ENCODE results near the gene KCNH1. TPM values are rescaled to one million over a fixed set of nuclear protein-coding genes. Genes with fewer than 3 reads are reported as not detected.

Gene KCNH1
- total RNA-seq, 1 experiment from 2014 or later = 0.17 TPM

DNA sequence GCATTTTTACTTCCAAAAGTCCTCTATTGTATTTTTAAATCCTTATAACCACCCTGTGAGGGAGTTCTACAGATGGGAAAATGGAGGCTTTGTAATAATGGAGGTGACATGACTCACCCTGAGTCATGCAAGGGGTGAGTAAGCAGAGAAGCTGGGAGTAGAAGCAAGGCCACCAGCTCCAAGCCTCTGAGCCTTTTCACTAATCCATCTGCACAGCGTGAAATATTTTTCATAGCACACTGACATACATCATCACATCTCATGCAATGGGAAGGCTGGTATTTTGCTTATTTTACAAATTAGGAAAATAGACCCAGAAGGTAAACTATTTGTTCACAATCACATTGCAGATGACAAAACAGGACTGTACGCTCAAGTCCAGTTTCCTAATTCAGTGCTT, 96.9 kb downstream of the KCNH1 start (continued):
- TF ChIP-seq, protein P1, sequence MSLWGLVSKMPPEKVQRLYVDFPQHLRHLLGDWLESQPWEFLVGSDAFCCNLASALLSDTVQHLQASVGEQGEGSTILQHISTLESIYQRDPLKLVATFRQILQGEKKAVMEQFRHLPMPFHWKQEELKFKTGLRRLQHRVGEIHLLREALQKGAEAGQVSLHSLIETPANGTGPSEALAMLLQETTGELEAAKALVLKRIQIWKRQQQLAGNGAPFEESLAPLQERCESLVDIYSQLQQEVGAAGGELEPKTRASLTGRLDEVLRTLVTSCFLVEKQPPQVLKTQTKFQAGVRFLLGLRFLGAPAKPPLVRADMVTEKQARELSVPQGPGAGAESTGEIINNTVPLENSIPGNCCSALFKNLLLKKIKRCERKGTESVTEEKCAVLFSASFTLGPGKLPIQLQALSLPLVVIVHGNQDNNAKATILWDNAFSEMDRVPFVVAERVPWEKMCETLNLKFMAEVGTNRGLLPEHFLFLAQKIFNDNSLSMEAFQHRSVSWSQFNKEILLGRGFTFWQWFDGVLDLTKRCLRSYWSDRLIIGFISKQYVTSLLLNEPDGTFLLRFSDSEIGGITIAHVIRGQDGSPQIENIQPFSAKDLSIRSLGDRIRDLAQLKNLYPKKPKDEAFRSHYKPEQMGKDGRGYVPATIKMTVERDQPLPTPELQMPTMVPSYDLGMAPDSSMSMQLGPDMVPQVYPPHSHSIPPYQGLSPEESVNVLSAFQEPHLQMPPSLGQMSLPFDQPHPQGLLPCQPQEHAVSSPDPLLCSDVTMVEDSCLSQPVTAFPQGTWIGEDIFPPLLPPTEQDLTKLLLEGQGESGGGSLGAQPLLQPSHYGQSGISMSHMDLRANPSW (CRISPR knock-in tag; conservative IDR thresholded peaks at IDR 0.05; ENCODE audit: low read depth) = no peak
- TF ChIP-seq, protein P2, sequence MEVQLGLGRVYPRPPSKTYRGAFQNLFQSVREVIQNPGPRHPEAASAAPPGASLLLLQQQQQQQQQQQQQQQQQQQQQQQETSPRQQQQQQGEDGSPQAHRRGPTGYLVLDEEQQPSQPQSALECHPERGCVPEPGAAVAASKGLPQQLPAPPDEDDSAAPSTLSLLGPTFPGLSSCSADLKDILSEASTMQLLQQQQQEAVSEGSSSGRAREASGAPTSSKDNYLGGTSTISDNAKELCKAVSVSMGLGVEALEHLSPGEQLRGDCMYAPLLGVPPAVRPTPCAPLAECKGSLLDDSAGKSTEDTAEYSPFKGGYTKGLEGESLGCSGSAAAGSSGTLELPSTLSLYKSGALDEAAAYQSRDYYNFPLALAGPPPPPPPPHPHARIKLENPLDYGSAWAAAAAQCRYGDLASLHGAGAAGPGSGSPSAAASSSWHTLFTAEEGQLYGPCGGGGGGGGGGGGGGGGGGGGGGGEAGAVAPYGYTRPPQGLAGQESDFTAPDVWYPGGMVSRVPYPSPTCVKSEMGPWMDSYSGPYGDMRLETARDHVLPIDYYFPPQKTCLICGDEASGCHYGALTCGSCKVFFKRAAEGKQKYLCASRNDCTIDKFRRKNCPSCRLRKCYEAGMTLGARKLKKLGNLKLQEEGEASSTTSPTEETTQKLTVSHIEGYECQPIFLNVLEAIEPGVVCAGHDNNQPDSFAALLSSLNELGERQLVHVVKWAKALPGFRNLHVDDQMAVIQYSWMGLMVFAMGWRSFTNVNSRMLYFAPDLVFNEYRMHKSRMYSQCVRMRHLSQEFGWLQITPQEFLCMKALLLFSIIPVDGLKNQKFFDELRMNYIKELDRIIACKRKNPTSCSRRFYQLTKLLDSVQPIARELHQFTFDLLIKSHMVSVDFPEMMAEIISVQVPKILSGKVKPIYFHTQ (CRISPR knock-in tag; IDR thresholded peaks at IDR 0.05) = no peak
- TF ChIP-seq, protein P3, sequence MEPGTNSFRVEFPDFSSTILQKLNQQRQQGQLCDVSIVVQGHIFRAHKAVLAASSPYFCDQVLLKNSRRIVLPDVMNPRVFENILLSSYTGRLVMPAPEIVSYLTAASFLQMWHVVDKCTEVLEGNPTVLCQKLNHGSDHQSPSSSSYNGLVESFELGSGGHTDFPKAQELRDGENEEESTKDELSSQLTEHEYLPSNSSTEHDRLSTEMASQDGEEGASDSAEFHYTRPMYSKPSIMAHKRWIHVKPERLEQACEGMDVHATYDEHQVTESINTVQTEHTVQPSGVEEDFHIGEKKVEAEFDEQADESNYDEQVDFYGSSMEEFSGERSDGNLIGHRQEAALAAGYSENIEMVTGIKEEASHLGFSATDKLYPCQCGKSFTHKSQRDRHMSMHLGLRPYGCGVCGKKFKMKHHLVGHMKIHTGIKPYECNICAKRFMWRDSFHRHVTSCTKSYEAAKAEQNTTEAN (CRISPR knock-in tag; IDR thresholded peaks at IDR 0.05) = no peak
- TF ChIP-seq ZNF416 (CRISPR knock-in tag; IDR thresholded peaks at IDR 0.05) = no peak
- TF ChIP-seq, protein P4, sequence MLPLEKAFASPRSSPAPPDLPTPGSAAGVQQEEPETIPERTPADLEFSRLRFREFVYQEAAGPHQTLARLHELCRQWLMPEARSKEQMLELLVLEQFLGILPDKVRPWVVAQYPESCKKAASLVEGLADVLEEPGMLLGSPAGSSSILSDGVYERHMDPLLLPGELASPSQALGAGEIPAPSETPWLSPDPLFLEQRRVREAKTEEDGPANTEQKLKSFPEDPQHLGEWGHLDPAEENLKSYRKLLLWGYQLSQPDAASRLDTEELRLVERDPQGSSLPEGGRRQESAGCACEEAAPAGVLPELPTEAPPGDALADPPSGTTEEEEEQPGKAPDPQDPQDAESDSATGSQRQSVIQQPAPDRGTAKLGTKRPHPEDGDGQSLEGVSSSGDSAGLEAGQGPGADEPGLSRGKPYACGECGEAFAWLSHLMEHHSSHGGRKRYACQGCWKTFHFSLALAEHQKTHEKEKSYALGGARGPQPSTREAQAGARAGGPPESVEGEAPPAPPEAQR (CRISPR knock-in tag; IDR thresholded peaks at IDR 0.05) = no peak
- TF ChIP-seq FOXK1 (CRISPR knock-in tag; IDR thresholded peaks at IDR 0.05) = no peak

DNA sequence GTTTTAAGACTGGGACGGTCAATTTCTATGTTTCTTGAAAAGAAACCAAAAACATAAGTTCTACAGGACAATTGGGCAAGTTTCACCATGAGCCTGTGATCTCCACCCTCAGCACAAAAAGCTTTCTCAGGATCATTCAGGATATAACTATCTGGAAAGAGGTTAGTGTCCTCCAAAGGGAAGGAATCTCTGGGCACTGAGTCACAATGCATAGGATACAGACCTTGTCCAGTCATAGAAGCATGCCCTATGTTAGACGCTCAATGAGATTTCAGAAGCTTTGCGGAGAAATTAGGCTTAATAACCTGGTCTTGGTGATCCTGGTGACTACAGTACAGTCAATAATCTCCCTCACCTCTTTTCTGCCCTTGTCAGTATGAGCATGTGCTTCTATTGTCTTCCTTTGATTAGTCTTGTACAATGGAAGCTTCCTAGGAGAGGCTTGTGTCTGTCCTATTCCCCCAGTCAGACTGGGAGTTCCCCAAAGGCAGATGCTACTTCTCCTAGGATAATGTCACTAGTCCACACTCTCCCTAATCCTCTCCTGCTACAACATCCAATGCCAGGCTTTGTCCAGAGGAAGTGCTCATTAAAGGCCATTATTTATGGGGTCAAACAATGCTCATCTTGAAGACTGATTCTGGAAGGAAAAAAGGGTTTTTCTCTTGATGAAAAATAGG, 97.4 kb downstream of the KCNH1 start:
- ChIA-PET POLR2A (interaction anchor here (0.8 kb wide), 1 partner anchor 20 kb away, joined by 6 read pairs; no protein-coding TSS in a partner anchor), CTCF (no interaction called here)
- ATAC-seq = no peak
- Mint-ChIP-seq H3K9me3 (peaks cover 13% of the 10 kb centered on the region), H3K4me1 (no peaks in the 10 kb centered on the region), H3K27ac (no peak overlapping the region), H3K4me3 (no peak overlapping the region), H3K27me3 (ENCODE audit: low read depth) (no peaks in the 10 kb centered on the region; the same call in 1 of the 2 replicates), H3K36me3 (no peaks in the 10 kb centered on the region)
- no peak for DNase-seq (ENCODE audit: low spot score)
- TF ChIP-seq FOXJ3 (CRISPR knock-in tag; IDR thresholded peaks at IDR 0.05; ENCODE audit: borderline replicate concordance) (no peak), JUN (CRISPR knock-in tag; IDR thresholded peaks at IDR 0.05) (no peak), ZNF396 (CRISPR knock-in tag; IDR thresholded peaks at IDR 0.05; ENCODE audit: borderline replicate concordance) (no peak), SP1 (CRISPR knock-in tag; conservative IDR thresholded peaks at IDR 0.05) (no peak), NFE2L1 (CRISPR knock-in tag; IDR thresholded peaks at IDR 0.05) (no peak)
- TF ChIP-seq, protein P3 (CRISPR knock-in tag; IDR thresholded peaks at IDR 0.05) = no peak
- TF ChIP-seq, protein P5, sequence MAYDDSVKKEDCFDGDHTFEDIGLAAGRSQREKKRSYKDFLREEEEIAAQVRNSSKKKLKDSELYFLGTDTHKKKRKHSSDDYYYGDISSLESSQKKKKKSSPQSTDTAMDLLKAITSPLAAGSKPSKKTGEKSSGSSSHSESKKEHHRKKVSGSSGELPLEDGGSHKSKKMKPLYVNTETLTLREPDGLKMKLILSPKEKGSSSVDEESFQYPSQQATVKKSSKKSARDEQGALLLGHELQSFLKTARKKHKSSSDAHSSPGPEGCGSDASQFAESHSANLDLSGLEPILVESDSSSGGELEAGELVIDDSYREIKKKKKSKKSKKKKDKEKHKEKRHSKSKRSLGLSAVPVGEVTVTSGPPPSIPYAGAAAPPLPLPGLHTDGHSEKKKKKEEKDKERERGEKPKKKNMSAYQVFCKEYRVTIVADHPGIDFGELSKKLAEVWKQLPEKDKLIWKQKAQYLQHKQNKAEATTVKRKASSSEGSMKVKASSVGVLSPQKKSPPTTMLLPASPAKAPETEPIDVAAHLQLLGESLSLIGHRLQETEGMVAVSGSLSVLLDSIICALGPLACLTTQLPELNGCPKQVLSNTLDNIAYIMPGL (CRISPR knock-in tag; IDR thresholded peaks at IDR 0.05) = no peak
- TF ChIP-seq, protein P6, sequence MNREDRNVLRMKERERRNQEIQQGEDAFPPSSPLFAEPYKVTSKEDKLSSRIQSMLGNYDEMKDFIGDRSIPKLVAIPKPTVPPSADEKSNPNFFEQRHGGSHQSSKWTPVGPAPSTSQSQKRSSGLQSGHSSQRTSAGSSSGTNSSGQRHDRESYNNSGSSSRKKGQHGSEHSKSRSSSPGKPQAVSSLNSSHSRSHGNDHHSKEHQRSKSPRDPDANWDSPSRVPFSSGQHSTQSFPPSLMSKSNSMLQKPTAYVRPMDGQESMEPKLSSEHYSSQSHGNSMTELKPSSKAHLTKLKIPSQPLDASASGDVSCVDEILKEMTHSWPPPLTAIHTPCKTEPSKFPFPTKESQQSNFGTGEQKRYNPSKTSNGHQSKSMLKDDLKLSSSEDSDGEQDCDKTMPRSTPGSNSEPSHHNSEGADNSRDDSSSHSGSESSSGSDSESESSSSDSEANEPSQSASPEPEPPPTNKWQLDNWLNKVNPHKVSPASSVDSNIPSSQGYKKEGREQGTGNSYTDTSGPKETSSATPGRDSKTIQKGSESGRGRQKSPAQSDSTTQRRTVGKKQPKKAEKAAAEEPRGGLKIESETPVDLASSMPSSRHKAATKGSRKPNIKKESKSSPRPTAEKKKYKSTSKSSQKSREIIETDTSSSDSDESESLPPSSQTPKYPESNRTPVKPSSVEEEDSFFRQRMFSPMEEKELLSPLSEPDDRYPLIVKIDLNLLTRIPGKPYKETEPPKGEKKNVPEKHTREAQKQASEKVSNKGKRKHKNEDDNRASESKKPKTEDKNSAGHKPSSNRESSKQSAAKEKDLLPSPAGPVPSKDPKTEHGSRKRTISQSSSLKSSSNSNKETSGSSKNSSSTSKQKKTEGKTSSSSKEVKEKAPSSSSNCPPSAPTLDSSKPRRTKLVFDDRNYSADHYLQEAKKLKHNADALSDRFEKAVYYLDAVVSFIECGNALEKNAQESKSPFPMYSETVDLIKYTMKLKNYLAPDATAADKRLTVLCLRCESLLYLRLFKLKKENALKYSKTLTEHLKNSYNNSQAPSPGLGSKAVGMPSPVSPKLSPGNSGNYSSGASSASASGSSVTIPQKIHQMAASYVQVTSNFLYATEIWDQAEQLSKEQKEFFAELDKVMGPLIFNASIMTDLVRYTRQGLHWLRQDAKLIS (CRISPR knock-in tag; IDR thresholded peaks at IDR 0.05; ENCODE audit: borderline replicate concordance) = no peak
- TF ChIP-seq, protein P7, sequence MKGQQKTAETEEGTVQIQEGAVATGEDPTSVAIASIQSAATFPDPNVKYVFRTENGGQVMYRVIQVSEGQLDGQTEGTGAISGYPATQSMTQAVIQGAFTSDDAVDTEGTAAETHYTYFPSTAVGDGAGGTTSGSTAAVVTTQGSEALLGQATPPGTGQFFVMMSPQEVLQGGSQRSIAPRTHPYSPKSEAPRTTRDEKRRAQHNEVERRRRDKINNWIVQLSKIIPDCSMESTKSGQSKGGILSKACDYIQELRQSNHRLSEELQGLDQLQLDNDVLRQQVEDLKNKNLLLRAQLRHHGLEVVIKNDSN (CRISPR knock-in tag; IDR thresholded peaks at IDR 0.05) = no peak
- TF ChIP-seq, protein P8, sequence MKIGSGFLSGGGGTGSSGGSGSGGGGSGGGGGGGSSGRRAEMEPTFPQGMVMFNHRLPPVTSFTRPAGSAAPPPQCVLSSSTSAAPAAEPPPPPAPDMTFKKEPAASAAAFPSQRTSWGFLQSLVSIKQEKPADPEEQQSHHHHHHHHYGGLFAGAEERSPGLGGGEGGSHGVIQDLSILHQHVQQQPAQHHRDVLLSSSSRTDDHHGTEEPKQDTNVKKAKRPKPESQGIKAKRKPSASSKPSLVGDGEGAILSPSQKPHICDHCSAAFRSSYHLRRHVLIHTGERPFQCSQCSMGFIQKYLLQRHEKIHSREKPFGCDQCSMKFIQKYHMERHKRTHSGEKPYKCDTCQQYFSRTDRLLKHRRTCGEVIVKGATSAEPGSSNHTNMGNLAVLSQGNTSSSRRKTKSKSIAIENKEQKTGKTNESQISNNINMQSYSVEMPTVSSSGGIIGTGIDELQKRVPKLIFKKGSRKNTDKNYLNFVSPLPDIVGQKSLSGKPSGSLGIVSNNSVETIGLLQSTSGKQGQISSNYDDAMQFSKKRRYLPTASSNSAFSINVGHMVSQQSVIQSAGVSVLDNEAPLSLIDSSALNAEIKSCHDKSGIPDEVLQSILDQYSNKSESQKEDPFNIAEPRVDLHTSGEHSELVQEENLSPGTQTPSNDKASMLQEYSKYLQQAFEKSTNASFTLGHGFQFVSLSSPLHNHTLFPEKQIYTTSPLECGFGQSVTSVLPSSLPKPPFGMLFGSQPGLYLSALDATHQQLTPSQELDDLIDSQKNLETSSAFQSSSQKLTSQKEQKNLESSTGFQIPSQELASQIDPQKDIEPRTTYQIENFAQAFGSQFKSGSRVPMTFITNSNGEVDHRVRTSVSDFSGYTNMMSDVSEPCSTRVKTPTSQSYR (CRISPR knock-in tag; IDR thresholded peaks at IDR 0.05) = no peak
